ENCODE data around the gene ACSL6.

Gene ACSL6

GRCh38 chr5:132003170-132003744, 8.2 kb downstream of the ACSL6 start:
- peak; percentile 31 for TF ChIP-seq CTCF (IDR thresholded peaks at IDR 0.05)
- H3K4me1 Mint-ChIP-seq, result peaks cover 51% of the 10 kb centered on the region
- H3K27me3 Mint-ChIP-seq (ENCODE audit: low read depth, poor library complexity), result peaks cover 24% of the 10 kb centered on the region
- H3K4me3 Mint-ChIP-seq, result no peak overlapping the region
- H3K36me3 Mint-ChIP-seq (ENCODE audit: low read depth), result no peaks in the 10 kb centered on the region
- DNase-seq, result peak; percentile 49
- H3K9me3 Mint-ChIP-seq, result no peaks in the 10 kb centered on the region
- peak overlapping the region; percentile 42 for H3K27ac Mint-ChIP-seq

- Mint-ChIP-seq H3K27ac (peak overlapping the region; percentile 4), H3K9me3 (no peaks in the 10 kb centered on the region), H3K4me1 (peaks cover 54% of the 10 kb centered on the region), H3K27me3 (ENCODE audit: low read depth, poor library complexity) (peaks cover 19% of the 10 kb centered on the region), H3K4me3 (no peak overlapping the region), H3K36me3 (ENCODE audit: low read depth) (no peaks in the 10 kb centered on the region)
- no peak for TF ChIP-seq CTCF (IDR thresholded peaks at IDR 0.05)
- no peak for DNase-seq
Measured at GRCh38 chr5:132002757-132003156, 8.7 kb downstream of the ACSL6 start.

- Mint-ChIP-seq H3K4me1 (peaks cover 54% of the 10 kb centered on the region), H3K9me3 (no peaks in the 10 kb centered on the region), H3K4me3 (peak overlapping the region; percentile 45), H3K27me3 (ENCODE audit: low read depth, poor library complexity) (peaks cover 13% of the 10 kb centered on the region), H3K27ac (peak overlapping the region; percentile 4), H3K36me3 (ENCODE audit: low read depth) (no peaks in the 10 kb centered on the region)
- DNase-seq, result peak; percentile 57
- no peak for TF ChIP-seq CTCF (IDR thresholded peaks at IDR 0.05)
Measured at GRCh38 chr5:132001647-132002561, 9.6 kb downstream of the ACSL6 start.

GRCh38 chr5:132000677-132001453, 10.6 kb downstream of the ACSL6 start:
- peaks cover 59% of the 10 kb centered on the region for H3K4me1 Mint-ChIP-seq
- H3K4me3 Mint-ChIP-seq, result no peak overlapping the region
- TF ChIP-seq CTCF (IDR thresholded peaks at IDR 0.05), result no peak
- no peaks in the 10 kb centered on the region for H3K9me3 Mint-ChIP-seq
- H3K27me3 Mint-ChIP-seq (ENCODE audit: low read depth, poor library complexity), result peaks cover 11% of the 10 kb centered on the region
- no peaks in the 10 kb centered on the region for H3K36me3 Mint-ChIP-seq (ENCODE audit: low read depth)
- DNase-seq, result no peak
- H3K27ac Mint-ChIP-seq, result peak overlapping the region; percentile 30

- no peak overlapping the region for H3K4me3 Mint-ChIP-seq
Measured at GRCh38 chr5:132000241-132000490, 11.3 kb downstream of the ACSL6 start.

More at GRCh38 chr5:132000241-132000490, 11.3 kb downstream of the ACSL6 start:
- no peak for DNase-seq
- H3K36me3 Mint-ChIP-seq (ENCODE audit: low read depth), result no peaks in the 10 kb centered on the region
- no peaks in the 10 kb centered on the region for H3K9me3 Mint-ChIP-seq
- H3K4me1 Mint-ChIP-seq, result peaks cover 59% of the 10 kb centered on the region
- H3K27ac Mint-ChIP-seq, result no peak overlapping the region
- TF ChIP-seq CTCF (IDR thresholded peaks at IDR 0.05), result no peak
- peaks cover 8% of the 10 kb centered on the region for H3K27me3 Mint-ChIP-seq (ENCODE audit: low read depth, poor library complexity)
